Measurements from ENCODE around the gene TMEM255A.

DNA sequence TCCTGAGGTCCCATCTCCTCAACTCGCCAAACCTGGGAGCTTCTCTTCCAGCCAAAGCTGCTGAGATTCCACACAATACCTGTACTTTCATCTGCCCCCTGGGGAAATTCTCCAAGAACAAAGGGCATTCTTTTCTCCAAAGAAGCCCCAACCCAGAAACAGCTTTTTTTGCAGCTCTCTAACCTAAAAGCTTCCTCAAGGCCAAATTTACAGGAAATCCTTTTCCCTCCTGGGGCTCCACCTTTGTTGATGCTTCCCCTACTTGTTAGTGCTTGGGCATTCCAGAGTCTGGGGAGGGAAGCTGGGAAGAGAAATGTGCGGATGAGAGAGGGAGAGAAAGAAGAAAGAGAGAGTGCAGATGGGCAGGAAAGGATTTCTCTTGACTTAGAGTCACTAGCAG, 36.3 kb downstream of the TMEM255A start:
- TF ChIP-seq, protein P1, sequence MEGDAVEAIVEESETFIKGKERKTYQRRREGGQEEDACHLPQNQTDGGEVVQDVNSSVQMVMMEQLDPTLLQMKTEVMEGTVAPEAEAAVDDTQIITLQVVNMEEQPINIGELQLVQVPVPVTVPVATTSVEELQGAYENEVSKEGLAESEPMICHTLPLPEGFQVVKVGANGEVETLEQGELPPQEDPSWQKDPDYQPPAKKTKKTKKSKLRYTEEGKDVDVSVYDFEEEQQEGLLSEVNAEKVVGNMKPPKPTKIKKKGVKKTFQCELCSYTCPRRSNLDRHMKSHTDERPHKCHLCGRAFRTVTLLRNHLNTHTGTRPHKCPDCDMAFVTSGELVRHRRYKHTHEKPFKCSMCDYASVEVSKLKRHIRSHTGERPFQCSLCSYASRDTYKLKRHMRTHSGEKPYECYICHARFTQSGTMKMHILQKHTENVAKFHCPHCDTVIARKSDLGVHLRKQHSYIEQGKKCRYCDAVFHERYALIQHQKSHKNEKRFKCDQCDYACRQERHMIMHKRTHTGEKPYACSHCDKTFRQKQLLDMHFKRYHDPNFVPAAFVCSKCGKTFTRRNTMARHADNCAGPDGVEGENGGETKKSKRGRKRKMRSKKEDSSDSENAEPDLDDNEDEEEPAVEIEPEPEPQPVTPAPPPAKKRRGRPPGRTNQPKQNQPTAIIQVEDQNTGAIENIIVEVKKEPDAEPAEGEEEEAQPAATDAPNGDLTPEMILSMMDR (IDR thresholded peaks at IDR 0.05) = no peak
- no peak for TF ChIP-seq POLR2A (IDR thresholded peaks at IDR 0.05)
